HG03575 (cell line): ENCODE measurements around the gene ZNF324.

ENCODE experiments used
- ATAC-seq: cut with Tn5 transposase; IDR thresholded peaks from one replicate; pipeline ENCODE4 v1.9.1; 2021; ENCODE audit not compliant: unreplicated experiment, insufficient number of reproducible peaks, low FRiP score; ENCODE audit errors: extremely low read depth

Gene ZNF324

DNA sequence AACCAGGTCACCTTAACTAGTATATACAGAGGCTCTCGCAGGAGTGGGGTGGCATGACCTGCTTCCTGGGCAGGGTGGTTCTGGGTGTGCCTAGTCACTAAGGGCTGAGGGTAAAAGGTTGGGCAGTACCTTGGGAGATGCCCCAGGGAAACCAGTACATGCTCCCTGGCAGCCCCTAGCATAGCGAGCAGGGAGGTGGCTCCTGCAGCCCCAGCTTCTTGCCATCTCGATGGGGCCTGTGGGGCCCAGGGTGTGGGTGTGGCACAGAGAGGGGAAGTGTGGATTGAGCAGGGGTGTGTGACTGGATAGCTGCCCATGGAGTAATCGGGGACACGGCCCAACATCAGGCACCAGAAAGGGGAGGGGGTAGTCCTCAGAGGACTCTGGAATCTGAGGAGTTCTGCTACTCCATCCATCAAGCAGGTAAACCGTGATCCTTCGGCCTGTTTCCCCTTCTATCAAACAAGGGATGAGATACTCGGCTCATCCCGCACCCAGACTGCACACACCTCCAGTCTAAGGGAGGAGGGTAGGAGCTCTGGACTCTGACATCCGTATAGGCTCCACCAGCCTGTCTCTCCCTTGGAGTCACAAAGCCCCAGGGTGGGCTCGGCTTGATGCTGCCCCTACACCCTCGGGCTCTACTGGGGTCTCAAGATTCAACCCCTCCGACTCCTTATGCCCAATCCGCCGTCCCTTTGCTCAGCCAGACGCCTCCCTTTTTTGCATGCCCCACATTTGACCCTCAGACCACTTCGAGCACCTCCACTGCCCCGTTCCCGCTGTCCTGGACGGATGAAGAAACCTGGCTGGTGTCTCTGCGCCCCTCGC is 51.6 kb downstream of the ZNF324 start:
- no peak for ATAC-seq

DNA sequence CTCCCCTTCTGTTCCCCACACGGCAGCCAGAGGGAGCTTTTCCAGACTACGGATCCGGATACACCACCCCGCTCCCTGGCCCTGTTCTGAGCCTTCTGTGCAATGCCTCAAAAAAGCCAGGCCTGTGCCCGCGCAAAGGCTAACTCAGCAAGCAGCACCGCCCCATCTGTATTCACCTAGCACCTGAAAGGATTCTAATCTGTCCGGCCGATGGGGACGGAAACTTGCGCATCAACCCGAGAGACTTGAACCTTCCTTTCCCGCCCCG is 52.1 kb downstream of the ZNF324 start:
- no peak for ATAC-seq

DNA sequence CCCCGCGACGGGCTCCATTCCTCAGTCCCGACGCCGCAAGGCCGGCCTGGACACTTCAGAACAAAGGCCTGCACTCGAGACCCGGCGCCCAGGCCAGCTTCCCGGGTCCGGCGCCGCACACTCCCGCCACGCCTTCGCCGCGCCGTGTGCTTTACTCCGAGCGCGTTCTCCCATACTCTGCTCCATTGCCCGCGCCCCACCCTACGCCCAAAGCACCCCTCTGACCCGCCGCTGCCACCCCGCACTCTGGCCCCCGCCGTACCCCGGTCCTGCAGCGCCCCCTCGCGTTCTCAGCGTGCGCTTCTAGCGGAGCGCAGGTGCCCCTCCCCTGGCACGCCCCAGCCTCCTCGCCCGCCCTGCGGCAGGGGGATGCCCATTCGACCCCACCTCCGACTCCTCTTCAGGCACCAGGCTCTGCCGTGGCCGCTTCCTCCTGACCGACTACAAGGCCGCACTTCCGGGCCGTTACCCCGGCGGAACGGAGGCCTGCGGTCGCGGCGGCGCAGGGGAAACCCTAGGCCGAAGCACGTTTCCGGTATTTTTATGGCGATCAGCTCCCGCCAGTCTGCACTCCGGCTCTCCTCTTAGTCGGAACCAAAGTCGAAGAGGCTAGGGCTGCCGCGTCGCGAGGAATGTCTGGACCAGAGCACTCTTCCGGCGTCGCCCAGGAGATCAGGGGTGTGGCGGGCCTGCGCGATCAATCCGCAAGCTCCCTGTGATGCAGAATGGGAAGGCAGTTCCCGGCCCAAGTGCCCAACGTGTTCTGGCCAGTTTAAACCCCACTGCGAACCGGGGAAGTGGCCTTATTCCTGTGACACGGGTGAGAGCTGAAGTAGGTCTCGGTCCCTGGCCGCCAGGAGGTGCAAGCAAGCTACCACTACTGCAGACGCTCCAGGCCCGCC is 52.7 kb downstream of the ZNF324 start, which contains the start of gene ZBTB45:
TSS of gene ZBTB45 (minus strand) at position 456 of the 902 bp plus-strand sequence. CDS start 2,137 bp downstream, outside the sequence.
- peak; percentile 60 for ATAC-seq

DNA sequence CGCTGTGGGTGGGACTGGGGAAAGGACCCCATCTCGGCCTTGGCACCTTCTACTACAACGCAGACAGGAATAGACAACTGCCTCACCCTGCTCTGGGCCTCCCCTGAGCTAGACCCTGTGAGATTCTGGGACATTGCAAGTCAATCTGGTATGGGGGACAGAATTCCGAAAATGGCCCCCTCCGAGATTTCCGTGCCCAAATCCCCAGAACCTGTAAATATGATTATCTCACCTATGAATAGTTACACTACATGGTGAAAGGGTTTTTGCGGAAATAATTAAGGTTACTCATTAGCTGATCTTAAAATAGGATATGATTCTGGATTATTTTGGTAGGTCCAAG is 53.3 kb downstream of the ZNF324 start:
- no peak for ATAC-seq

DNA sequence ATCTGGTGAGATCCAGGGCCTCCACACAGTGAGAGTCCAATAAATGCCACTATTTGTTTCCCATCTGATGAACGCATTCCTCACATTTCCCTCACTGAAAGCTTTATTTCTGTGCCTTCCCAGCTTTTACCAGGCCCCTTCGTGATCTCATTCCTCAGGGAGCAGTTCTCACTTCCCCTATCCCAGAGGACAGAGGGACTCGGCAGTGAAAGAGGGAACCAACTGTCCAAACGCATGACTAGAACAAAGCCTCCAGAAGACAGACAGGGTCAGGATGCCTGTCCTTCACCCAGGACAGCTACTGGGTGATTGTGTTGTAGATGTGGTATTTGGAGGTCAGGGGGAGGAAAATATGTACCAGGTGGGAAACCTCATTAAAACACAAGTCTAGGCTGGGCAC is 54.8 kb downstream of the ZNF324 start:
- ATAC-seq = no peak

DNA sequence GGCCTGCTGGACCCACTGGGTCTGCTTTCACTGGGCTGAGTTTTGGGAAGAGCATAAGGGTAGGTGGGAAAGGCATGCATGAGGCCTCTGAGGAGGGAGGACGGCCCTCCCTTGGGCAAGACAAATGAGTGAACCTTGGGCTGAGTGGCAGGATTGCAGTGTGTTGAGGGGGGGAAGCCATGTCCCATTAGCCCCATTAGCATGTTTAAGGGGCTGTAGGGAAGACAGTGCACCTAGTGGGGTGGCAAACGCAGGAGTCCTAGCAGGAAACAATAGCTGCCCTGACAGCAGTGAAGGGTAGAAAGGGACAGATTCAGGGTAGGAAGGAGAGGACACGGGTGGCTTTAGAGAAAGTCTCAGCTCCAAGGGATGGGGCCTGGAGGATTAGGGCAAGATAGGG is 55.8 kb downstream of the ZNF324 start:
- no peak for ATAC-seq
